DMS153 treated with DMSO at 0.1 percent for 48 hours (cell line): Measurements from ENCODE around the gene PSME1.

Source experiments
- DNase-seq: peaks from one replicate; lab custom pipeline; 2025; ENCODE audit not compliant: unreplicated experiment; lab: John Stamatoyannopoulos, UW

Gene PSME1

DNA sequence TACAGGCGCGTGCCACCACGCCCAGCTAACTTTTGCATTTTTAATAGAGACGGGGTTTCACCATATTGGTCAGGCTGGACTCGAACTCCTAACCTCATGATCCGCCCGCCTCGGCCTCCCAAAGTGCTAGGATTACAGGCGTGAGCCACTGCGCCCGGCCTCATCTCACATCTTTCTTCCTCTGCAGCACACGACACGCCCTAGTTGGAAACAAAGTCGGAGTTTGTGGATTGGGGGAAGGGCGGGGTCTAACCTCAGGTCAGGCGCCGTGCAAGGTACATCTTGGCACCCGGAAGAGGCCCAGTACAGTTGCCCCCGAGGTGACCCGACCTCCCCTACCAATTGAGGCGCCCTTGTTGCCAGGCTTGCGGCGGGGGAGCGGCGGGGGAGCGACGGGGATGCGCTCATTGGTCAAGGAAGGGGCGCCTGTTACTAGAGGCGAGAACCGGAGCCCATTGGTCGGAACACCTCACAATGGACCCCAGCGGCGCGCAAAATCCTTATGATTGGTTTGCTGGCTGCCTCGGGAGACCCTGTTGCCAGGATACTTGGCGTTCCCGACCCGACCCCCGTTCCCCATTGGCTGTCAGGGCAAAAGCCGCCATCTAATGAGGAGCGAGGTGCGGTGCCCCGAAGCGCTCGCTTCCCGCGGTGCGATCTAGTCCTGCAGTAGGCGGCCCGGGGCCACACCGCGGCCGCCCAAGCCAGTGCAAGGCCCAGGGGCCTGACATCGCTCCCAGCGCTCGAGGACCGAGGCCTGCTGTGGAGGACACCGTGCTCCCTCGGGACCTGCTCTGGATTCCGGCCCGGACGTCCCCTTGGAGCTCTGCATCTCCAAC lies 35.6 kb downstream of the PSME1 start, which contains the start of gene REC8:
REC8 (plus strand) TSS at position 659 of the 839 bp plus-strand sequence. CDS start 473 bp downstream, outside the sequence.
- DNase-seq, result peak; percentile 82

DNA sequence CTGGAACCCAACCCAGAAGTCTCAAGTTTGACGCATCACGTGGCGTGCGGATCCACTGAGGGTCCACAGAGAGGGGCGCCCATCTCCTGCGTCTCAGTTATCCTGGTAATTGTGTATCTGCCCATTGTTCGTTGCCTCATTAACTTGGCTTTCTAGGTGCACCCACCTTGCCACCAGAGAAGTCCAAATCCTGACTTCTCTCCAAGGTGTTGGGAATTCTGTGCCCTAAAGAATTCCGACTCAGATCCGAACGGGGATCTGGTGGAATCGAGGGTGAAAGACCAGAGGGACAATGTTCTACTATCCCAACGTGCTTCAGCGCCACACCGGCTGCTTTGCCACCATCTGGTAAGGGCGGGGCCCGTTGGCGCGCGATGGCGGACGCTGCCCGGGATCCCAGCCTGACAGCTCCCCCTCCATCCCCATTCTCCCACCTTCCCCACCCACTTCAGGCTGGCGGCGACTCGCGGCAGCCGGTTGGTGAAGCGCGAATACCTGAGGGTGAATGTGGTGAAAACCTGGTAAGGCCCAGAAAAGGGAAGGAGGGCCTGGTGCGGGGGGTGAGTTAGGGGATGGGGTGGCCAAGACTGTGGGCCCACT lies 36.4 kb downstream of the PSME1 start:
- no peak for DNase-seq

DNA sequence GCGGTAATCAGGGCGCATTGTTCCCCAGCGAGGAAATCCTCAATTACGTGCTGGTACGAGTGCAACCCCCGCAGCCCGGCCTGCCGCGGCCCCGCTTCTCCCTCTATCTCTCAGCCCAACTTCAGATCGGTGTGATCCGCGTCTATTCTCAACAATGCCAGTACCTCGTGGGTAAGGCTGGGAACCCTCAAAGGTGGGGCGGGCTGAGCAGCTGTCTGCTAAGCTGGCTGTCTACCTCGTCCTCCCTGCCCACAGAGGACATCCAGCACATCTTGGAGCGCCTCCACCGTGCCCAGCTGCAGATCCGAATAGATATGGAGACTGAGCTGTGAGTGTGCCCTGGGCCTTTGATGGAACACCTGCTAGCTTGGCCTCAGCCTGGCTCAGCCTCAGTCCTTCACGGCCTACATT lies 36.9 kb downstream of the PSME1 start:
- no peak for DNase-seq

DNA sequence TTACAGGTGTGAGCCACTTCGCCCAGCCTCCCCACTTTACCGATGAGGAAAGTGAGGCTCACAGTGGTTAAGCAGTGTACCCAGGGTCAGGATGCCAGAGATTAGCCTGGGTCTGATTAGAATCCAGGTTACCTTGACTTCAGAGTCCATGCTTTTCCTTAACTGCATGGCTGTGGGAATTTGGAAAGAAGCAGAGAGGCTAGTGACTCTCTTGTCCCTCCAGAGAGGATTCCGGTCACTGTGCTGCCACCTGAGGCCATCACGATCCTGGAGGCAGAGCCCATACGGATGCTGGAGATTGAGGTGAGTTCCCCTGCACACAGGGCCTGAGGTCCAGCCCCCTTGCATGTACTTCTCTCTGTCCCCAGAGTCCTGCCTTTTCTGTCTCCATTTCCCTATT lies 40.6 kb downstream of the PSME1 start:
- DNase-seq, result no peak

DNA sequence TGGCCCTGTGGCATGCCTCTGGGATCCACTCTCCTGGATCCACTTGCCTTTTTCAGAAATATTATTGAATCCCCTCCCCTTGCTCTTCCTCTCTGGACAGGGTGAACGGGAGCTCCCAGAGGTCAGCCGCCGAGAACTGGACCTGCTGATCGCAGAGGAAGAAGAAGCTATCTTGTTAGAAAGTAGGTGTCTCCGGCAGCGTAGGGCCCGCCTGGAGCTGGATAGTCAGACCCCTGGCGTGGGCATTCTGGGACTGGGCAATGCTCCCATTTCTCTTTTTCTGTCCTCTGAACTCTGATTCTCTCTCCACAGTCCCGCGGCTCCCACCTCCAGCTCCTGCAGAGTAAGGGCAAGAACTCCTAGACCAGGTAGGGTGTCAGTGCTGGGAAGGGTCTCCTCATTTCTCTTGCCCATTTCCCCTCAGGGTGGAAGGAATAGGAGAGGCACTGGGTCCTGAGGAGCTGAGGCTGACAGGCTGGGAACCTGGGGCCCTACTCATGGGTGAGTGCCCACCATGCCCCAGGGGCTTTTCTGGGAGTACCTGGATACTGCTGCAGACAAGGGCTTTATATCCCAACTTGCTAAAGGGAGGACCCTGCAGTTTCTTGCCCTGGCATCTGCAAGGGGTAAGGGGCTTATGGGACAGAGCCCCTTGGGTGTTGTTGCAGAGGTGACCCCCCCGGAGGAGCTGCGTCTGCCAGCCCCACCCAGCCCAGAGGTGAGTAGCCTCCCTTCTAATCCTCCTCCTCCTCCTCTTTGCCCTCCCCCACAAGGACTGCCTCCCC lies 41.2 kb downstream of the PSME1 start:
- DNase-seq, result no peak

DNA sequence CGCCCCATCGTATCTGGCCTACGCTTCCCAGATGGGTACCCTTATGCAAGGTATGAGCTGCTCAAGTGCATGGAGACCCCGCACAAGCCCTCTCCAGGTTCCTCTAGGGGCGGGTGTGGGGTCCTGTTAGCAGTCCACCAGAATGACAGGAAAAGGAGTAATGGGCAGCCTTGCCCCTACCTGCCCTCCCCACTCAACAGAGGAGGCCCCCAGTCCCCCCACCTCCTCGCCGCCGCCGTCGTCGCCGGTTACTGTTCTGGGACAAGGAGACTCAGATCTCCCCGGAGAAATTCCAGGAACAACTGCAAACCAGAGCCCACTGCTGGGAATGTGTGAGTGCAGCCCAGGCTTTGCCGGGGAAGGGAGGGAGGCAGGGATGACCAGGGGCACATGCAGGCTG lies 41.9 kb downstream of the PSME1 start:
- no peak for DNase-seq

DNA sequence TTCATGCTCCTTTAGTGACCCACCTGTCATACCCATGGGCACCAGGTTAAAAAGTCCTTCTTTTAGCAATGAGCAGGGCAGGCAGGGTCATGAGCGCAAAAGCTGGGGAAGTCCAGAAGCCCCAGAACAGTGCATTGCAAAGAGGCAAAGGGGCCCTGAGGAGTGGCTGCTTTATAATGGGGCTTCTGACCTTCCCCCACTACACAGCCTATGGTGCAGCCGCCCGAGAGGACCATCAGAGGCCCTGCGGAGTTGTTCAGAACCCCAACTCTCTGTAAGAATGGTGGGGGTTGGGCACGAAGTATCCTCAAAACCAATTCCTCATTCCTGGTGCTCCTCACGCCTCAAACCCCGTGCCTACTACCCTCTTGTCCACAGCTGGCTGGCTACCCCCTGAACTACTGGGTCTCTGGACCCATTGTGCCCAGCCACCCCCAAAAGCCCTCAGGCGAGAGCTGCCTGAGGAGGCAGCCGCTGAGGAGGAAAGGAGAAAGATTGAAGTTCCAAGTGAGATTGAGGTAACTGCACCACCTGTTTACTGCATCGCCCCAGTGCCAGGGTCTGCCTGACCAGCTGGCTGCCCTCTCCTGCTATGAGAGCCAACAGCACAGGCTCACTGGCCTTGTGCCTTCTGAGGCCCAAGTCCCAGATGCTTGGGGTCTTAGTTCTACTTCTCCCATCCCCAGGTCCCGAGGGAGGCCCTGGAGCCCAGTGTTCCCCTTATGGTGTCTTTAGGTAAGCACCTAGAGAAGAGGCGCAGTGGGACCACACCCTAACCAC lies 42.6 kb downstream of the PSME1 start:
- no peak for DNase-seq

DNA sequence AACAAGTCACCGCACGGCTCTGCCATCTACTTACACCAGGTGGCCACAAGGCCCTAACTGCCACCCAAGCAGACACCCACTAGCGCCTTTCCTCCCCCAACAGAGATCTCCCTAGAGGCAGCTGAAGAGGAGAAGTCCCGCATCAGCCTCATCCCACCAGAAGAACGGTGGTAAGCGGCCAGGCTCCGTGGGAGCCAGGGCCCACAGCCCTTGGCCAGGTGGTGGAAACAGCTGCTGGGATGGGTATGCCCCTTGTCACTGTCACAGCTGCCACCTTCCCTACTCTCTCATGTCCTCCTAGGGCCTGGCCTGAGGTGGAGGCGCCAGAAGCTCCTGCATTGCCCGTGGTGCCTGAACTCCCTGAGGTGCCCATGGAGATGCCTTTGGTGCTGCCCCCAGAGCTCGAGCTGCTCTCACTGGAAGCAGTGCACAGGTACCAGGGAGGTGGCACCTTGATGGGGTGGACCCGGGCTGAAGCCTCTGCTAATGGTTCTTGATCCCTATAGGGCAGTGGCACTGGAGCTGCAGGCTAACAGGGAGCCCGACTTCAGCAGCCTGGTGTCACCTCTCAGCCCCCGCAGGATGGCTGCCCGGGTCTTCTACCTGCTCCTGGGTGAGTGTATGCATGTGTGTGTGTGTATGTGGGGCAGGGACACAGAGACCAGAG lies 43.4 kb downstream of the PSME1 start:
- no peak for DNase-seq

DNA sequence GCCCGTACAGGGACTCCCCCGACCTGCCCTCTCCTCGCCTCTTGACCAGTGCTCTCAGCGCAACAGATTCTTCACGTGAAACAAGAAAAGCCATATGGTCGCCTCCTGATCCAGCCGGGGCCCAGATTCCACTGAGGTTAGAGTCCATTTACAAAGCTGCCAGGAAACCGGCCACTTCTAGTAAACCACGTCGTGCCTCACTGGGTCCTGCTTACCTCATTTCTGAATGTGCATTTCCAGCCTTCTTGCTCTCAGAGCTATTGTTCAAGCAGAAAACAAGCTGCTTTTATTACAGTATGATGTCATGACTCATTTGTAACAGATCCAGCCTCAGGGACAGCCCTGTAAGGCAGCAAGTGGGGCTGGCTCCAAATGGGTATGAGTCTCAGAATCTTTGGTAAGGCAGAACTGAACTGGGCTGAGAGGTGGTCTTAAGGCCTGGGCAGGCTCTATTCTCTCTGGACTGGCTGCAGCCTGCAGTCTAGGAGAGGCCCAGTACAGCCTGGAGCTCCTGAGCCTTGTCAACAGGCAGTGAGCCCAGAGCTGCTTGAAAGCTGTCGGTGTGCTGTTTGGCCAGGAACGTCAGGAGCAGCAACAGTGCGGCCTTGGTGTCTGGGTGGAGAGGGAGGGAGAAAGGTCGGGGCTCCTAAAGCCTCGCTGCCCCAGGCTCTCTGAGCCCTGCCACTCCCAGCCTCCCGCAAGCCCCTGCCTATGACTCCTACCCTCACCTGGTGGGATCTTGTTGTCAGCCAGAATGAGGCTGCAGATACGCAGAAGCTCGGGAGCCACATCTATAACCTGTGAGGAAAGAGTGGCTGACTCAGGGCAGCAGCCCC lies 44.2 kb downstream of the PSME1 start:
- DNase-seq, result no peak

DNA sequence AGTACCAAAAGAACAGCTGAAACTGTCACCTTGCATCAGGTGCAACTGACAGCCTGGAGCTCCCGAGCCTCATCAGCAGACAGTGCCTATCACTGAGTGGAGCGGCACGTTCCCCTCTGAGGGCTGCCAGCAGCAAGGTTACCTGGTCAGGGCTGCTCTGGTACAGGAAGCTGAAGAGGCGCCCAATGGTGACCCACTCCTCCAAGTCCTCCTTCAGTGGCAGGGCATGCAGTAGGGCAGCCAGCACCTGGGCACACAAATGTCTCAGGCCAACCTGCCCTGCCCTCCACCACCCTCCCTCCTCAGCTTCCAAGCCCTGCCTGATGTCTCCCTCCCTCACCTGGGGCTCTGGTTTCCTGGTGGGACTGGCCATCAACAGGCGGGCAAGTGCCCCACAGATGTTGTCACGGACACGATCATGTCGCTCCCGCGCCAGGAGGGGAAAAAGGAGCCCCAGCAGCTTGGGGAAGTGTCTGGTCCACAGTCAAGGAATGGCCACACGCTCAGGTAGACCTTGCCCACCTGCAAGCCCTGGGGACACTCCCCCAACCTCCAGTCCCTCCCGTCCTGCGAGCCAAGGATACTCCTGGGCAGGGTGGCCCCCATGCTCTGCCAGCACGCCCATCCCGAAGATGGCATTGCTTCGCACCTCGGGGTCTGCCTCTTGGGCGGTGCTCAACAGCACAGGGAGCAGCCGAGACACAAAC lies 45.5 kb downstream of the PSME1 start:
- no peak for DNase-seq

DNA sequence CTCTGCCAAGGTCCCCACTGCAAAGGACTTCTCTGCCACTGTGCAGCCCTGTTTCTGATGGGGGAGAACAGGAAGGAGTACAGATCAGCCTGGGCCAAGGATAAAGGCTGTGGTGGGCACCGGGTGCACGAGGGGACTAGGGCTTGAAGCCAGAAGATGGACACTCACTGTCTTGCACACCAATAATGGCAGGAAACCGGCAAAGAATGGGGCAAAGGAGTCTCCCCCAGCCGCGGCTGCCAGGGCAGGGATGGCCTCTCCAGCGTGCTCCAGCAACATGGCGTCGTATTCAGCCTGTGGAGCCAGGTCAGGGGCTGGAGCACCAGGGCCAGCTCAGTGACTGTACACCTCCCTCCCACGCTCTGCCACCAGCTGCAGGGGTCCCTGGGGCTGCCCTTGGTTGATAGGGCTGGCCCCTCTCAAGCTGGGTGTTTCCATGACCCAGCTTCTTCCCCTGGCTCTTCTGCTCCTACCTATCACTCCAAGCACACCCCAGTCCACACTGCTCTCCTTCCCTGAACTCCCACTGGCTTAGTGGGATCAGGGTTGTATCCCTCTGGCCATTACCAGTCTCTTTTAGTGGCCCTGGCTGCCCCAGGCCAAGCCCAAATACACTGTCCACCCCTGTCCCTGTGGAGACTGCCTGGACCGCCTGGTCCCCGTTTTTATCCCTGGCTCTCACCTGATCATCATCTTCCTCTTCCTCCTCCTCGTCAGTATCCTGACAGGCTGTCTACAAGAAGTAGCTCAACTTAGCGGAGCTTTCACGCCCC lies 46.3 kb downstream of the PSME1 start:
- DNase-seq, result no peak

DNA sequence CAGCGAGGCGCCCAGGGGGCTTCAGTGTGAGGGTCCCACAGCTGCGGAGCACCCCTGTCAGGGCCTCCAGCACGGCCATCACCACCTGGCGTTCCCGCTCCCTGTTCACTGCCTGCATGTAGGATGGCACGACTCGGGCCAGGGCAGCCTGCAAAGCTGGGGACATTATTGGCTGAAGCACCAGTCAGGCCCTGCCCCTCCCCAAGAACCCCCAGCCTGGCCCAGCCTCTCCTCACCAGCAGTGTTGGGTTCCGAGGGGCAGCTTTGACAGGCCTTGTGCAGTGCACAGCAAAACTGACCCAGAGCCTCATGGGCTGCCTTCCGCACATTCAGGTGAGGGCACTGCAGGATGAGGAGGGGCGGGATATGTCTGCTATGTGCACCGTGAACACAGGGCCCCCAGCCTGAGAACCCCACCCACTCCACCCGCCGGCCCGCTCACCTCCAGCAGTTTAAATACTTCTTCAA lies 47.1 kb downstream of the PSME1 start:
- DNase-seq, result no peak

DNA sequence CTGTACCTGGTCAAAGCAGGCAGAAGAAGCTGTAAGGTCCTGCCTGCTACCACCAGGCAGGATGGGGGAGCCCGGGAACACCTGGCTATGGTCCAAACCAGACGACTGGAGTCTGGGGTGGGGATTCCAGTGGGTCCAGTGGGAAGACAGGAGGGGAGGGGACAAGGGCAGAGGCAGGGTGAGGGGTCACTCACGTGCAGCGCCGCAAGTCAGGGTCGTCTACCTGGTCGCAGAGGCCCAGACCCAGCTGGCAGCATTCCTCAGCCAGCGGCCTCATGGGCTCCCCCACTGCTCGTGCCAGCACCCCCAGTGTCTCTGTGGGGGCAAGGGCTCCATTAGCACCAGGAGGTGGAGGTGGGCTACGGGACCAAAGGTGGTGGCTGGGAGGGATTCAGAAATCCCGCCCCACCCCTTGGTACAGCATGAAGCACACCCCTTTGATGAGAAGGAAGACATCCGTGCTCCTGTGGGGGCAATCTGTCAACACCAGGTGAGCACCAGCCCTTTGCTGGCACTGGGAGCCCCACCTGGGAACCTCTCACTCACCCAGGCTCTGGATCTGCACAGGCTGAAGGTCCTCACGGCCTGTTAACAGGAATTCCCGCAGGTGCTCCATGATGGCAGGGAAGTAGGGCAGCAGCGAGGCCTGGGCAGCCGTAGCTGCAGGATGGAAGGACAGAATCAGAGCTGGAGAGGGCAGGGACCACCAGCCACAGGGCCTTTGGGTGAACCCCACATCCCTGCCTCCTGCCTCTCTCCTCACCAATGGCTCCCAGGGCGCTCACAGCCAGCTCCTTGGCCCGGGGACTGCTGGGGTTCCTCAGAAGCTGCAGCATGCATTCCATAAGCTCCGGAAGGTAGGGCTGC lies 48.3 kb downstream of the PSME1 start:
- no peak for DNase-seq

DNA sequence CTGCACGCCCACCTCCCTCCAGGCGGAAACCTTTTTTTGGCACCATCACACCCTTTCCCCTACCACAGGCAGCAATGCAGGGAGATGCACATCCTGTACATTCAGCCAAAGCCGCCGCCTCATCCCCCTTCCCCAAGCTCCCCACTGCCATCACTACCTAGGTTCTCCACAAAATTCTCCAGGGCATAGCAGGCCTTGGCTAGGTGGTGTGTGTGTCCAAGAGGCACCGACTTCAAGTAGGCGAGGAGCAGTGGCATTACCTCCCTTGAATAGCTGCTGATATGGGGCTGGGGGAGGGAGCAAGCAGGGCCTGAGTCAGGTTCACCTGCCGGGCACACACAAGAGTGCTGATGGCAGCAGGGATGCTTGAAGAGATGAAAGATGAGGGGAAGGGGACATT lies 49.0 kb downstream of the PSME1 start:
- DNase-seq, result no peak

DNA sequence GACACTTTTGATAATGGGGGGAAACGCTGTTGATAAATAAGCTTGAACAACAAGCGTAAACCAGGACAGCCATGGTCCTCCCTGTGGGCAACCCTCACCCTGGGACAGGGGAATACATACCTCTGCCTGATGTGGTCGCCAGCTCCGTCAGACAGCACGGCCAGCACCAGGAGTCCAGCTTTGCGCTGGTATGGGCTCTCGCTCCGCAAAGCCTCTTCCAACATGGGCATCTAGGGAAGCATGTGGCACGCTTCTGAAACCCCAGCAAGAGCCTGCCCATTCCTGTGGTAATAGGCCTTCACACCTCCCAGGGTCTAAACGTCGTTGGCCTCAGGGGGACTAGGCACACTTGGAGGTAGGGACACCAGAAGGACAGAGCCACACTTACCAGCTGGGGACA lies 49.7 kb downstream of the PSME1 start:
- no peak for DNase-seq

DNA sequence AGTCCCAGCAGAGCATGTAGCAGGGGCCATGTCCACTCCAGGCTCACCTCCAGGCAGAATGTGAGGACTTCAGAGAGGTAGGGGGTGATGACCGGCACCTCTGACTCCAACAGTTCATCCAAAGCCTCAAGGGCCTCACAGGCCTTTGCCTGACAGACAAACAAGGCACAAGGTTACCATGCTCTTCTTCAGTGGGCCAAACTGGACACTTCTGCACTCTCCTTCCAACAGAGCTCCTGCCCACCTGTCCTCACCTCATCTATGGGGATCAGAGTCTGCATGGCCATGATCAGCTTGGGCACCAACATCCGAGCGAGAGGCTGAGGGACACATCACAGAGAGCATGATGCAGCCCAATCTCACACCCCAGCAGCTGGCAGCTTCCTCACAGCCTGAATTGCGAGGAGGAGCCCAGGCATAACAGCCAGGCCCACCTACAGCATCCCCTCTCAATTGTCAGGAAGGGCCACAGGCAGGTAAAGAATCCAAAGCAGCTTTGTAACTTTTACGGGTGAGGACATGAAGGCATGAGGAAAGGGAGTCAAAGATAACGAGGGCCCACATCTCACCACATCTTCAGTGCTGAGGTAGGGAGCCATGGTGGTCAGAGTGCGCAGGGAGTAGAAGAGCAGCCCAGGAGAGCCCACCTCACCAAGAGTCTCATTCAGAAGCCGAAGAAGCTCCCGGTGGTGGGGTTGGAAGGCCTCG lies 51.0 kb downstream of the PSME1 start:
- no peak for DNase-seq

DNA sequence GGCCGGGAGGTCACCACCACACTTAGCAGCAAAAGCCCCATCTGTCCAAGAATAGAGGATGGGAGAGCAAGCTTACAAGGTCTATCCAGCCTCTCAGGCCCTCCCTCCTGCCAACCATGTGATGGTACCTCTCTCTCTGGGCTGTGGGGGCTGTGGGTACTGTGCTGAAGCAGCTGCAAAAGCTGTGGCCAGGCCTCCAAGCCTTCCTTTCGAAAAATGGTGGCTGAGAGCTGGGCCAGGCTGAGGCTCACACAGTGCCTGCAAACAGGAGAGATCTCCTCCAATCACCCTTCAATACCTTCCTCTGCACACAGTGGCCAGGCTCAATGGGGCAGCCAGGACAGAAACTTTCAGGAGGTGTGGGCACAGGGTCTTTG lies 51.5 kb downstream of the PSME1 start:
- no peak for DNase-seq
